Psoas muscle (tissue), 8 donors: ENCODE measurements around the gene CHPT1. TPM values are rescaled to one million over a fixed set of nuclear protein-coding genes. Genes with fewer than 3 reads are reported as not detected.

ENCODE experiments used
- ATAC-seq, 4 donors: fragments of 200-7000 bp; cut with Tn5 transposase; one replicate each; pipeline ENCODE4 v1.9.1; 2020; ENCODE audit warnings: moderate library complexity in 3 of 4, mild to moderate bottlenecking in 2 of 4
- DNase-seq, 2 donors: peaks; one replicate each; pipeline ENCODE4 v3.0.0-alpha.2; 2020
- H3K27ac ChIP-seq: fragments of 200-600 bp; one replicate; pipeline ENCODE4 v1.8.0; 2022
- H3K27me3 ChIP-seq, 3 donors: fragments of 200-600 bp in 1 of 3; one replicate each; pipeline versions ENCODE4 v1.6.1 to v1.8.0; 2013 to 2022; ENCODE audit warnings: low read length in 2 of 3, mild to moderate bottlenecking in 2 of 3, moderate library complexity in 1 of 3; ENCODE audit not compliant: insufficient read depth in 3 of 3
- H3K36me3 ChIP-seq, 2 donors: fragments of 200-600 bp in 1 of 2; one replicate each; pipeline versions ENCODE4 v1.6.1 to v1.8.0; 2013 to 2022; ENCODE audit warnings: low read depth in 1 of 2, mild to moderate bottlenecking in 1 of 2, moderate library complexity in 1 of 2; ENCODE audit not compliant: insufficient read depth in 1 of 2
- H3K4me1 ChIP-seq: fragments of 200-600 bp; one replicate; pipeline ENCODE4 v1.8.0; 2022
- H3K4me3 ChIP-seq: fragments of 200-600 bp; one replicate; pipeline ENCODE4 v1.8.0; 2022; ENCODE audit warnings: mild to moderate bottlenecking
- H3K9me3 ChIP-seq: fragments of 200-600 bp; one replicate; pipeline ENCODE4 v1.8.0; 2022
- CTCF ChIP-seq: fragments of 200-600 bp; IDR thresholded peaks from one replicate; pipeline ENCODE4 v1.8.0; 2022; ENCODE audit warnings: antibody characterized with exemption
- WGBS, 3 donors: extraction: QIAGEN DNeasy Blood & Tissue Kit; methylation state at CpG; one replicate each; pipeline versions ENCODE4 v1.1.6 to v1.1.7; 2013; 5-methylcytosine and 5-hydroxymethylcytosine counted together
- intact Hi-C, 2 donors: fragments of 100-400 bp; cut with DNase I; formaldehyde crosslinking; loops; one replicate each; pipeline versions ENCODE4 v1.11.0 to v1.14.2; 2022
- polyA plus RNA-seq, 3 donors: library from polyadenylated mRNA; stranded (reverse); fragments of 200-250 nt; gene quantifications; one replicate each; pipeline ENCODE4 v1.2.3, GENCODE V29; 2013
- total RNA-seq, 4 donors: library from RNA; stranded (reverse); fragmentation: NEBNext Ultra II Directional in 2 of 4; extraction: Animal tissue kit (Norgen Biotek cat#: 25700) in 2 of 4; gene quantifications; one replicate each; pipeline versions ENCODE4 v1.2.1 to v1.2.4, GENCODE V29; 2021 to 2023
- donor health status: healthy with polysubstance abuse.
- donor health status: DM: no; HTN: no; CAD: no; lungs with moderate emphysema.
- donor health status: Bipolar disorder and iron deficiency.
- donor health status: healthy.
- donor health status: DM: yes; HTN: yes; CAD: no.
- donor health status: DM: no; HTN: no; CAD: no.
- donor health status: DM: no; HTN: no; CAD: no.
- donor health status: DM: yes; HTN: yes; CAD: no.

Gene CHPT1
- total and polyA plus RNA-seq, 7 donors, result 17.9 to 38.9 (median 20.7) TPM

GRCh38 chr12:101714877-101715444 is 17.5 kb downstream of the CHPT1 start:
- DNase-seq, result no peak
- H3K27me3 ChIP-seq, result no peaks in the 10 kb centered on the region
- H3K4me3 ChIP-seq, result no peak overlapping the region
- TF ChIP-seq CTCF, result no peak
- H3K9me3 ChIP-seq, result no peaks in the 10 kb centered on the region
- H3K36me3 ChIP-seq, result peaks cover 0 to 18% of the 10 kb centered on the region in 2 donors
- WGBS, 3 donors, result 85 to 93% (median 87%) methylated on average over 3 of the region's 3 CpGs
- H3K4me1 ChIP-seq, result peaks cover 23% of the 10 kb centered on the region
- ATAC-seq, result no peak
- H3K27ac ChIP-seq, result no peak overlapping the region
- intact Hi-C loops, result no loop called here

GRCh38 chr12:101719566-101719965 is 22.1 kb downstream of the CHPT1 start:
- Histone ChIP-seq H3K36me3 (peaks cover 0 to 60% of the 10 kb centered on the region in 2 donors), H3K9me3 (no peaks in the 10 kb centered on the region), H3K4me1 (no peaks in the 10 kb centered on the region), H3K27ac (no peak overlapping the region), H3K4me3 (no peak overlapping the region), H3K27me3 (no peaks in the 10 kb centered on the region)
- DNase-seq, result no peak
- no peak for TF ChIP-seq CTCF
- intact Hi-C loops, result no loop called here
- ATAC-seq, result no peak

GRCh38 chr12:101720118-101720517 is 22.7 kb downstream of the CHPT1 start:
- Histone ChIP-seq H3K27ac (no peak overlapping the region), H3K4me1 (no peaks in the 10 kb centered on the region), H3K27me3 (no peaks in the 10 kb centered on the region), H3K36me3 (peaks cover 0 to 65% of the 10 kb centered on the region in 2 donors), H3K4me3 (no peak overlapping the region), H3K9me3 (no peaks in the 10 kb centered on the region)
- no peak for DNase-seq
- ATAC-seq, result no peak
- intact Hi-C loops, result no loop called here
- no peak for TF ChIP-seq CTCF

GRCh38 chr12:101722392-101722791 is 25.0 kb downstream of the CHPT1 start:
- ATAC-seq (no peak), DNase-seq (no peak)
- H3K36me3 ChIP-seq, result peaks cover 0 to 81% of the 10 kb centered on the region in 2 donors
- 95 to 99% (median 96%) methylated on average over 4 of the region's 4 CpGs for whole genome bisulfite sequencing, 3 donors
- H3K4me1 ChIP-seq, result no peaks in the 10 kb centered on the region
- intact Hi-C loops, result no loop called here
- H3K4me3 ChIP-seq, result no peak overlapping the region
- no peaks in the 10 kb centered on the region for H3K27me3 ChIP-seq
- H3K27ac ChIP-seq, result no peak overlapping the region
- no peaks in the 10 kb centered on the region for H3K9me3 ChIP-seq
- no peak for TF ChIP-seq CTCF

- ATAC-seq (no peak), DNase-seq (no peak)
- H3K4me3 ChIP-seq, result no peak overlapping the region
- H3K27me3 ChIP-seq, result no peaks in the 10 kb centered on the region
- H3K36me3 ChIP-seq, result peaks cover 3 to 99% of the 10 kb centered on the region in 2 donors
- no peaks in the 10 kb centered on the region for H3K9me3 ChIP-seq
- intact Hi-C loops, result no loop called here
- no peak overlapping the region for H3K27ac ChIP-seq
- H3K4me1 ChIP-seq, result no peaks in the 10 kb centered on the region
- no peak for TF ChIP-seq CTCF
Measured at GRCh38 chr12:101727098-101727497, 29.7 kb downstream of the CHPT1 start.
